Measurements from ENCODE around the gene COX6B2.

Gene COX6B2

GRCh38 chr19:55311797-55312196 is 42.7 kb downstream of the COX6B2 start:
- no peak for DNase-seq

DNA sequence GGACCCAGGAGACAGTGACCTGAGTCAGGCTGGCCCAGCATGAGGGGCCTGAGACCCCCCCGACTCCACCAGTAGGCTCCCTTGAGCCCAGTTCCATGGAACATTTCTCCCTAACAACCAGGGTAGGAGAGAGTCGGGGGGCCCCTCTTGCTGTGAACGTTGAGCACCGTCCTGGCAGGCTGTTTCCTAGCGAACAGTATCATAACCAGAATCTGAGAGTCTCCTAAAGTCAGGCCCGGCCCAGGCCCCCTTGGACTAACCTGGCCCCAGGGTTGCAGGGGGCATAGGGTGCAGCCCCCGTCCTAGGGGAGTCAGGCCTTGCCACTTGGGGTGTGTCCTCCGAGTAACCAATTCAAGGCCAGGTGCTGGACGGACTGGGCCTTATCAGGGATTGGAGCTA is 43.1 kb downstream of the COX6B2 start:
- no peak for DNase-seq

DNA sequence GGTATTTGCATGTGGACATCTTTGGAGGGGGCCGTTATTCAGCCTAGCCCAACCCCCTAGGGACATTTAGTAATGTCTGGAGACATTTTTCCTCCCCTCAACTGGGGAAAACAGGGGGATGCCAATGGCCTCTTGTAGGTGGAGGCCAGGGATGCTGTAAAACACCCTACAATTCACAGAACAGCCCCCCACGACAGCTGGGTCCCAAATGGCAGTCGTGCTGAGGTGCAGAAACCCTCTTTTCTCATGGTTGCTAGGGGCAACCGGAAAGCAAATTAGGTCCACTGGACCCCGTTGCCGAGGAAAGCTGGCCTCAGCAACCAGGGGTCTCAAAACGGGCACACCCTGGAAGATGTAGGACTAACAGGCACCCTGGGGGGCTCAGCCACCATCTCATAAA is 44.0 kb downstream of the COX6B2 start:
- no peak for DNase-seq

DNA sequence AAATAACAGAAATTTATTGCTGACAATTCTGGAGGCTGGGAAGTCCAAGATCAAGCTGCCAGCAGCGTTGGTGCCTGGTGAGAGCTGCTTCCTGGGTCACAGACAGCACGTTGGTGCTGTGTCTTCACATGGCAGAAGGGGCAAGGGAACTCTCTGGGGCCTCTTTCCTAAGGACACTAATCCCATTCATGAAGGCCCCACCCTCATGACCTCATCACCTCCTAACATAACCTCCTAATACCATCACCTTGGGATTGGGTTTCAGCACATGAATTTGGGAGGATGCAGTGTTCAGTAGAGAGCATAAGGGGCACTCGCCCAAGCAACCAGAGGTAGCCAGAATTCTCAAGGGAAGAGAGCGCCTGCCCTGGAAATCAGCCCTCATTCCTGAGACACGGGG is 45.1 kb downstream of the COX6B2 start:
- no peak for DNase-seq

- no peak for DNase-seq
Measured at GRCh38 chr19:55308281-55308680, 46.2 kb downstream of the COX6B2 start.

- no peak for DNase-seq
Measured at GRCh38 chr19:55306712-55307111, 47.8 kb downstream of the COX6B2 start.

DNA sequence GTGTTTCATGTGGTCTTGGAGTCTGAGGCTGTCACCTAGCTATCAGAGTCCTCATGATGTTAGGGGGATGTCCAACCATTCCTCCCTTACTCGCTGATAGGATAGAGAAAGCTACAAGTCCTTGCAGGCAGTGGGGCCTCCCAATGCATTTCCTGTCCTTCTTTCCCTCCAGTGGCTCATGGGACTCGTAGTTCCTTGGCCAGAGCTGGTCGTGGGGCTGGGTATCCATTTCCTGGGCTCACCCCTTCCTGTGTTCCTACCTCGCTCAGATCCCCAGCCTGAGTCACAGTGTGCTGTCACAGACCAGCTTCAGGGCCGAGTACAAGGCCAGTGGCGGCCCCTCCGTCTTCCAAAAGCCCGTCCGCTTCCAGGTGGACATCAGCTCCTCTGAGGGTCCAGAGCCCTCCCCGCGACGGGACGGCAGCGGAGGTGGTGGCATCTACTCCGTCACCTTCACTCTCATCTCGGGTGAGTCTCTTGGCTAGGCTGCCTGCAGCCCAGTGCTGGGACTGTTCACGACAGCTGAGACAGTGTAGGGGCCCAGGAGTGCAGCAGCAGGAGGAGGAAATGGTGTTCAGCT is 48.4 kb downstream of the COX6B2 start:
- DNase-seq: no peak

DNA sequence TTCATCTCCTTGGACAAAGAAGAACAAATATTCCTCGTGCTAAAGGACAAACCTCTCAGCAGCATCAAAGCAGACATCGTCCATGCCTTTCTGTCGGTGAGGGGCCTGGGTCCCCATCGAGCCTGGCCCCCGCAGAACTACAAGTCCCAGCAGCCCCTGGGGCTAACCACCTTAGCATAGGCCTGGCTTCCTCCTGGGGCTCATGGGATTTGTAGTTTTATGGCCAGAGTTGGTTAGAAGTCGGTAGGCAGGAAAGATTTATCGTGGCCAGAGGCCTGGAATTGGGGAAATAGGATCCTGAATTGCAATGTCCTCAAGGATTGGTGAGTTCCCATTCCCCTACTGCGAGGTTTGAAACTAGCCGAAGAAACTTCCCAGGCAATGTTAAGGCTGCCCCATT is 49.0 kb downstream of the COX6B2 start:
- peak; percentile 55 for DNase-seq

DNA sequence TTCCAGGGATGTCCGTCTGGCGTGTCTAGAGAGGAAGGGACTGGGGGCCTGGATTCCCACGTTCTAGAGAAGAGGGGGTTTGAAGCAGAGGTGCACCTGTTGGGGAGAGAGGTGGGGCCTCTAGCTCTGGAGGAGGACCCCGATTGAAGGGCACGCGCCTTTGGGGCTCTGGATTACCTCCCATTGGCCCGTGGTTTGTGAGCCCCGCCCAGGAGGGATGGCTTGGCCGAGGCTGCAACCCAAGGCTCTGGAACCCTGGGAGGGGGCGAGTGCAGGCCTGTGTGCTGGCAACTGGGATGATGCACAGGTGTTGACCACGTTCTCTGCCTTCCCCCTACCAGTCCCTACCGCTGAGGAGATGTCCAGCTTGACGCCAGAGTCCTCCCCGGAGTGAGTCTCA is 49.5 kb downstream of the COX6B2 start:
- DNase-seq: no peak

DNA sequence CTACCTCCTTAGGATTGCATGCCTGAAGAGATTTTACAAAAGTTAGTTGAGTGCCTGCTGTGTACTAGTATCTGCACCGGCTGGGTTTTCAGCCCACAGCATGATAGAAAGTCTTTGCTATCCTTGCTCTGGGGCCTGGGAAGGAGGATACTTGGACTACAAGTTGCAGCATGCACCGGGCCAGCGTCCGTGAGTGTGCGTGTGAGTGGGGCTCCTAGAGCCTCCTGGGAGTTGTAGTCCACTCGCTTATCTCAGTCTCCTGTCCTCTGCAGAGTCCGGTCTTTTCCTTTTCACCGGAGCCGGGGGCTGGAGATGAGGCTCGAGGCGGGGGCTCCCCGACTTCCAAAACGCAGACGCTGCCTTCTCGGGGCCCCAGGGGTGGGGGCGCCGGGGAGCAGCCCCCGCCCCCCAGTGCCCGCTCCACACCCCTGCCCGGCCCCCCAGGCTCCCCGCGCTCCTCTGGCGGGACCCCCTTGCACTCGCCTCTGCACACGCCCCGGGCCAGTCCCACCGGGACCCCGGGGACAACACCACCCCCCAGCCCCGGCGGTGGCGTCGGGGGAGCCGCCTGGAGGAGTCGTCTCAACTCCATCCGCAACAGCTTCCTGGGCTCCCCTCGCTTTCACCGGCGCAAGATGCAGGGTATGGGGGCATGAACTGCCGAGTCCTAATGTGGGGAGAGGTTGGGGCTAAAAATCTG is 50.1 kb downstream of the COX6B2 start:
- DNase-seq: peak; percentile 20

- DNase-seq: no peak
Measured at GRCh38 chr19:55303477-55303876, 51.0 kb downstream of the COX6B2 start.

DNA sequence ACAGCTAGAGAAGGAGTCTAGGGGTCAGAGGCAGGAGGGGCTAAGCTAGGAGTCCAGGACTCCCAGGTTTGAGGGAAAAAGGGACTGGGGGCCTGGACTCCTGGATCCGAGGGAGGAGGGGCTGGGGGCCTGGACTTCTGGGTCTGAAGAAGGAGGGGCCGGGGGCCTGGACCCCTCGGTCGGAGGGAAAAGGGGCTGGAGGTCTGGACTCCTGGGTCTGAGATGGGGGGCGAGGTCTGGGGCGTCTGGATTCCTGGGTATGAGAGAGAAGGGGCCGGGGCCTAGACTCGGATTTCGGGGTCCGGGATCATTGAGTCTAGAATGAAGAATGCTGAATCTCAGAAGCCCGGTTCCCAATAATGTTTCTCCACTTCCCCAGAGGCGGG is 52.2 kb downstream of the COX6B2 start:
- DNase-seq: no peak

DNA sequence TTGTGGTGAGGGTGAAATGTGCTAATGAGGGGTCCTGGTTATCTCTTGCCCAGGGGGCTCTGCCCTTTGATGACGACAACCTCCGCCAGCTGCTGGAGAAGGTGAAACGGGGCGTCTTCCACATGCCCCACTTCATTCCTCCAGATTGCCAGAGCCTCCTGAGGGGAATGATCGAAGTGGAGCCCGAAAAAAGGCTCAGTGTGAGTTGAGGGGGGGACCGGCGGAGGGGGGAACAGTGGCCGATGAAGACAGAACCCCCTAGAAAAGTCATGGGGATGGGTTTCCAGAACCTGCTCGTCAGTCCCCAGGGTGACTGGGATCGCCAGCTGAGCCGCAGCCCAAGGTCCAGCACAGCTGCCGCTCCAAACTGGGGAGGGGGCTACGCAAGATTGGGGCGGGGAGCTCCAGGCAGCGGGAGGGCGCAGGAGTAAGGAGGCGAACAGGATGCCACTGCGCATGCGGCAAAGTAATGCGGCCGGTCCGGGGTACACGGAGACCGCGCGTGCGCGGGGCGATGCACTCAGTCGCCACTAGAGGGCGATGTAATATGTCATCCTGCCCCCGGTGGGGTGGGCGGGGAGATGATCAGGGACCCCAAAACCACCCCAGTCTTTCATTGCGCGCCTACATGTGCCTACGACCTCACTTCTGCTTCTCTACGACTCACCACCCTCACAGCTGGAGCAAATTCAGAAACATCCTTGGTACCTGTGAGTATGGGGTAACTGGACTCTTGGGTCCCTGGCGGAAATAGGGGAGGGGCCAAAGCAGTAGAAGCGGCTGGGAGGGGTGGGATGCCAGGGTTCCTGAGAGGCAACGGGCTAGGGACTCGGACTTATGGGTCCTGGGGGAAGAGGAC is 52.8 kb downstream of the COX6B2 start:
- DNase-seq: peak; percentile 96

- DNase-seq: no peak
Measured at GRCh38 chr19:55300886-55301458, 53.5 kb downstream of the COX6B2 start.

- DNase-seq: no peak
Measured at GRCh38 chr19:55299991-55300390, 54.5 kb downstream of the COX6B2 start.
